GM18861 (cell line): Measurements from ENCODE around the gene UQCRQ.

Experiments
- ATAC-seq: cut with Tn5 transposase; IDR thresholded peaks from one replicate; pipeline ENCODE4 v1.9.1; 2021; ENCODE audit not compliant: unreplicated experiment

Gene UQCRQ

GRCh38 chr5:132901036-132901435, 34.6 kb downstream of the UQCRQ start:
- ATAC-seq = no peak

- no peak for ATAC-seq
Observed at GRCh38 chr5:132901730-132902129, 35.3 kb downstream of the UQCRQ start.

- ATAC-seq = no peak
Observed at GRCh38 chr5:132905938-132906337, 39.5 kb downstream of the UQCRQ start.

GRCh38 chr5:132907161-132907560, 40.7 kb downstream of the UQCRQ start:
- no peak for ATAC-seq

- ATAC-seq = no peak
Observed at GRCh38 chr5:132909702-132910101, 43.3 kb downstream of the UQCRQ start.

GRCh38 chr5:132915681-132916080, 49.2 kb downstream of the UQCRQ start:
- no peak for ATAC-seq

- no peak for ATAC-seq
Observed at GRCh38 chr5:132916086-132916485, 49.6 kb downstream of the UQCRQ start.
